ENCODE data around the gene WDPCP.

GRCh38 chr2:63582873-63583272 is 5.4 kb downstream of the WDPCP start:
- no peak for TF ChIP-seq MAX (IDR thresholded peaks at IDR 0.05)
- no peak for TF ChIP-seq USF1 (IDR thresholded peaks at IDR 0.05)
- TF ChIP-seq CREB1 (IDR thresholded peaks at IDR 0.05; ENCODE audit: low read depth), result no peak
- TF ChIP-seq TAF1 (IDR thresholded peaks at IDR 0.05; ENCODE audit: low read depth), result no peak
- no peak for TF ChIP-seq RAD21 (IDR thresholded peaks at IDR 0.05; ENCODE audit: low read depth)
- no peak for TF ChIP-seq EP300 (IDR thresholded peaks at IDR 0.05; ENCODE audit: borderline replicate concordance)
- TF ChIP-seq REST (IDR thresholded peaks at IDR 0.05; ENCODE audit: low read depth), result no peak
- TF ChIP-seq NFIC (IDR thresholded peaks at IDR 0.05), result no peak
- no peak for TF ChIP-seq TCF12 (IDR thresholded peaks at IDR 0.05; ENCODE audit: low read depth)

Data from Ishikawa (cell line).